Sigmoid colon (tissue), 7 donors: ENCODE results near the gene PHKG2. TPM values are rescaled to one million over a fixed set of nuclear protein-coding genes. Genes with fewer than 3 reads are reported as not detected.

Experiments
- DNase-seq: peaks from one replicate; pipeline ENCODE4 v3.0.0-alpha.2; 2019
- H3K27ac ChIP-seq, 4 donors: fragments of 200-600 bp; sonication (generic); one replicate each; pipeline ENCODE4 v1.5.1; 2016 to 2019; ENCODE audit warnings: mild to moderate bottlenecking in 1 of 4
- H3K27me3 ChIP-seq, 3 donors: fragments of 200-600 bp; sonication (generic); one replicate each; pipeline ENCODE4 v1.5.1; 2019; ENCODE audit warnings: mild to moderate bottlenecking in 1 of 3
- H3K36me3 ChIP-seq, 4 donors: fragments of 200-600 bp; sonication (generic); one replicate each; pipeline ENCODE4 v1.5.1; 2016 to 2019
- H3K4me1 ChIP-seq, 4 donors: fragments of 200-600 bp; sonication (generic); one replicate each; pipeline ENCODE4 v1.5.1; 2017 to 2019
- H3K4me3 ChIP-seq, 4 donors: fragments of 200-600 bp; sonication (generic); one replicate each; pipeline ENCODE4 v1.5.1; 2017 to 2019; ENCODE audit warnings: mild to moderate bottlenecking in 2 of 4, moderate library complexity in 1 of 4
- H3K9me3 ChIP-seq, 4 donors: fragments of 200-600 bp in 3 of 4; sonication (generic) in 3 of 4; one replicate each; pipeline versions ENCODE4 v1.5.1 to v1.6.1; 2013 to 2019
- CTCF ChIP-seq, 4 experiments: fragments of 450-650 bp in 3 of 4; fragments of 200-600 bp in 1 of 4; IDR thresholded peaks; one replicate each; pipeline ENCODE4 v1.5.1; 2016 to 2019; ENCODE audit warnings: antibody characterized with exemption in 4 of 4, mild to moderate bottlenecking in 3 of 4, moderate library complexity in 2 of 4
- EP300 ChIP-seq, 4 donors: sonication (generic); formaldehyde crosslinking; IDR thresholded peaks; one replicate each; pipeline ENCODE4 v1.6.1; 2017; ENCODE audit warnings: antibody characterized with exemption in 4 of 4
- POLR2A ChIP-seq, 2 donors: fragments of 450-650 bp; IDR thresholded peaks; one replicate each; pipeline ENCODE4 v1.6.1; 2016; ENCODE audit warnings: antibody characterized with exemption in 2 of 2, mild to moderate bottlenecking in 2 of 2, moderate library complexity in 2 of 2
- POLR2AphosphoS5 ChIP-seq, 4 donors: sonication (generic); formaldehyde crosslinking; IDR thresholded peaks; one replicate each; pipeline ENCODE4 v1.6.1; 2017; ENCODE audit warnings: antibody characterized with exemption in 4 of 4
- WGBS, 2 donors: extraction: QIAGEN DNeasy Blood & Tissue Kit; methylation state at CpG; one replicate each; pipeline ENCODE4 v1.1.7; 2013; 5-methylcytosine and 5-hydroxymethylcytosine counted together
- intact Hi-C: fragments of 100-400 bp; cut with DNase I; formaldehyde crosslinking; loops from one replicate; pipeline ENCODE4 v1.15.1; 2023
- polyA plus RNA-seq, 3 donors: library from polyadenylated mRNA; stranded (reverse); fragments of 200-250 nt; gene quantifications; one replicate each; pipeline ENCODE4 v1.2.3, GENCODE V29; 2013
- total RNA-seq, 4 donors: library from RNA; depleted of rRNA; stranded (reverse); fragments of >200 nt; gene quantifications; one replicate each; pipeline ENCODE4 v1.1.0, GENCODE V29; 2016
- donor health status: healthy with polysubstance abuse.
- donor health status: Bipolar disorder and iron deficiency.
- donor health status: healthy.

The PHKG2 gene
- total and polyA plus RNA-seq, 7 donors, result 19.2 to 45.0 (median 23.8) TPM

GRCh38 chr16:30744183-30744582 is 4.0 kb upstream of the PHKG2 start:
- DNase-seq, result peak; percentile 87
- Histone ChIP-seq H3K27ac (peak overlapping the region; percentile 48 to 66 (median 58)), H3K27me3 (no peaks in the 10 kb centered on the region), H3K9me3 (no peaks in the 10 kb centered on the region), H3K4me3 (no peak overlapping the region), H3K36me3 (peaks cover 0 to 28% (median 3%) of the 10 kb centered on the region in 4 donors), H3K4me1 (peaks cover 0 to 50% (median 37%) of the 10 kb centered on the region in 4 donors)
- TF ChIP-seq POLR2A (IDR thresholded peaks at IDR 0.05), result no peak
- TF ChIP-seq CTCF (IDR thresholded peaks at IDR 0.05), result no peak
- no peak for TF ChIP-seq EP300 (IDR thresholded peaks at IDR 0.05)
- no peak for TF ChIP-seq POLR2AphosphoS5 (IDR thresholded peaks at IDR 0.05)
- intact Hi-C loops, result no loop called here
- WGBS, 2 donors, result 86 to 87% methylated on average over 2 of the region's 2 CpGs

- intact Hi-C loops, result loop anchor here (5.0 kb wide), 1 partner anchor 48 kb away; the partner anchor contains the start of gene SRCAP
- 11 to 66% methylated on average over 2 of the region's 2 CpGs for WGBS, 2 donors
- Histone ChIP-seq H3K27ac (peak overlapping the region in 1 of 4 donors; percentile 66), H3K4me1 (peaks cover 0 to 50% (median 40%) of the 10 kb centered on the region in 4 donors), H3K27me3 (no peaks in the 10 kb centered on the region), H3K36me3 (peaks cover 0 to 20% (median 0%) of the 10 kb centered on the region in 4 donors), H3K4me3 (no peak overlapping the region), H3K9me3 (no peaks in the 10 kb centered on the region)
- TF ChIP-seq CTCF (IDR thresholded peaks at IDR 0.05) (no peak), EP300 (IDR thresholded peaks at IDR 0.05) (no peak), POLR2AphosphoS5 (IDR thresholded peaks at IDR 0.05) (no peak), POLR2A (IDR thresholded peaks at IDR 0.05) (no peak)
- no peak for DNase-seq
These were observed 3.1 kb upstream of the PHKG2 start for GRCh38 chr16:30745082-30745481.

- Histone ChIP-seq H3K36me3 (peaks cover 0 to 29% (median 7%) of the 10 kb centered on the region in 4 donors), H3K27me3 (no peaks in the 10 kb centered on the region), H3K4me3 (no peak overlapping the region), H3K9me3 (no peaks in the 10 kb centered on the region), H3K27ac (peak overlapping the region; percentile 78 to 92 (median 83)), H3K4me1 (peaks cover 0 to 34% (median 24%) of the 10 kb centered on the region in 4 donors)
- WGBS, 2 donors, result 87 to 91% methylated on average over 9 of the region's 9 CpGs
- DNase-seq, result no peak
- TF ChIP-seq POLR2AphosphoS5 (IDR thresholded peaks at IDR 0.05), result no peak
- no peak for TF ChIP-seq POLR2A (IDR thresholded peaks at IDR 0.05)
- no peak for TF ChIP-seq EP300 (IDR thresholded peaks at IDR 0.05)
- TF ChIP-seq CTCF (IDR thresholded peaks at IDR 0.05), result no peak
- intact Hi-C loops, result loop anchor here (5.0 kb wide), 1 partner anchor 49 kb away; the partner anchor contains the start of gene SRCAP
These were observed 1.5 kb upstream of the PHKG2 start for GRCh38 chr16:30746638-30747175.

GRCh38 chr16:30747331-30747730 is 894 bp upstream of the PHKG2 start:
- Histone ChIP-seq H3K9me3 (no peaks in the 10 kb centered on the region), H3K27ac (peak overlapping the region; percentile 78 to 92 (median 83)), H3K27me3 (no peaks in the 10 kb centered on the region), H3K36me3 (peaks cover 0 to 36% (median 7%) of the 10 kb centered on the region in 4 donors), H3K4me3 (peak overlapping the region in 3 of 4 donors; percentile 79 to 99 (median 92)), H3K4me1 (peaks cover 0 to 28% (median 18%) of the 10 kb centered on the region in 4 donors)
- TF ChIP-seq POLR2A (IDR thresholded peaks at IDR 0.05), result no peak
- TF ChIP-seq EP300 (IDR thresholded peaks at IDR 0.05), result no peak
- TF ChIP-seq POLR2AphosphoS5 (IDR thresholded peaks at IDR 0.05), result no peak
- no peak for TF ChIP-seq CTCF (IDR thresholded peaks at IDR 0.05)
- WGBS, 2 donors, result 13 to 46% methylated on average over 3 of the region's 3 CpGs
- intact Hi-C loops, result loop anchor here (5.0 kb wide), 1 partner anchor 50 kb away; the partner anchor contains the start of gene SRCAP
- DNase-seq, result no peak
